SKM-1 treated with dmso at 0.1 percent for 144 hours (cell line): ENCODE measurements around the gene MAEA.
"Not testable (repeated sequence)": the region's sequence is repeated elsewhere in the genome, so short reads cannot be mapped to it uniquely, and the experiment has no call there.

ENCODE experiments used
- DNase-seq: peaks from one replicate; lab custom pipeline; 2025; ENCODE audit not compliant: unreplicated experiment; lab: John Stamatoyannopoulos, UW

The MAEA gene

DNA sequence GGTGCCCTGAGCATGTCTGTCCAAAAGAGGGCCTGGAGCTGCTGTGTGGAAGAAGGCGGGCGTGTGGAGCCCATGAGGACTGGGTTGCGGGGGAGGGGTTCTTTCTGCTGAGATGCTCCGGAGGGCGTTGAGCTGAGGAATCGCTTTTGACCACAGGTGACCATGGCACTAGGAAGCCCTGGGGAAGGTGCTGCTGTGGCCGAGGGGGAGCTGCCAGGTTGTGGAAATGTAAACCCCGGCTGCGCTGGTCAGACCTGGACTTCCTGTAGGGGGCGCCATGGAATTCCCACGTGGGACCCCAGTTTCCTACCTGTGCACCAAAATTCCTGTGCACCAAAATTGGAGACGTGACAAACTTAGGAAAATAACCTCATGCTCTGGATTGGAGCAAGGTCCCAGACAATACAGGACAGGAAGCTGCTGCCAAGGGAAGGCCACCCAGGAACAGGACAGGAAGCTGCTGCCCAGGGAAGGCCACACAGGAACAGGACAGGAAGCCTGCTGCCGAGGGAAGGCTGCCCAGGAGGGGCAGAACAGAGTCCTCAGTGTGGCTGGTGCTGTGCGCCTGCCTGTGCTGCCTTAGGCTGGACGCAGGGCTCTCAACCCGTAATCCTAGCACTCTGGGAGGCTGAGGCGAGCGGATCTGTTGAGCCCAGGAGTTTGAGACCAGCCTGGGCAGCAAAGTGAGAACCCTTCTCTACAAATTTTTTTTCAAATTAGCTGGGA is 29.0 kb downstream of the MAEA start:
- no peak for DNase-seq

DNA sequence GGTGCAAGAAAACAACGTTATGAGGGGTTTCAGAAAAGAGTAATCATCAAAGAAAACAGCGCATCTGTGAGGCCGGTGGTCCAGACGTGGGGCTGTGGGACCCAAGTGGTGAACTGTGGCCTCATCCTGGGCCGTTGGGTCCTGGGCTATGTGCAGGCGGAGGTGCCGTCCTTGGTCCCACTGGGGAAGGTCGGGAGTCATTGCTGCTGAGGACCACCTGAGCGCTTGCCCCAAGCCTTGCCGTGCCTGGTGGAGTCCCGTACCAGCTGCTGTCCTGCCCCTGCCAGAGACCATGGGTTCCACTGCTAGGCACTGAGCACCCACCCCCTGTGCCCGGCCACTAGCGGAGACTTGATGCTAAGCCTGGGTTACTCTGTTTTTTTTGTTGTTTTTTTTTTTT is 31.8 kb downstream of the MAEA start:
- DNase-seq: no peak

DNA sequence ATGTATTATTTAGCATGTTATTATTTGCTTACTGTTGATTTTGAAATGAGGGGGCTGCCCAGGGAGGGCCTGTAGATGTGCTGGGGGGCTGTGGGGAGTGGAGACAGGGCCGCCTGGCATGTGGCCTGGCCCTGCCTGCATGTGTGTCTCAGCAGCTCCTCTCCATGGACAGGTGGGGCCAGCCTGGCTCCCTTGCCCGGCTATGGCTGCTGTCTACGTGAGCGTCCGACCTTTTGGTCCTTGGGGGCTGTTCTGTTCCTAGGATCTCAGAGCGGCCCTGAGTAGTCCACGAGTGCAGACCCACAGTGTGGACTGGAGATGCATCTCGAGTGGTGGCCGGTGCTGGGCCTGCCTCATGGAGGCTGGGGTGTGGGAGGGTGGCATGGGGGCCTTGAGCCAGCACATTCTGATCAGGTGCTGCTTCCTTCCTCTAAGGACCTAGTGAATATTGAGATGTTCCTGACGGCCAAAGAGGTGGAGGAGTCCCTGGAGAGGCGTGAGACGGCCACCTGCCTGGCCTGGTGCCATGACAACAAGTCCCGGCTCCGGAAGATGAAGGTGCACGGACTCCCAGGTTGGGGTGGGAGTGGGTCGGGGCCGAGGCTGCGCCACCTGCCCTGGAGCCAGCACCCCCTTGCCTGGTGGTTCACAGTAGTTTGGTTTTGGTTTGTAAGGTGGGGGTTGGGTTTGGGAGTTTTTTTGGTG is 32.4 kb downstream of the MAEA start:
- DNase-seq: no peak

DNA sequence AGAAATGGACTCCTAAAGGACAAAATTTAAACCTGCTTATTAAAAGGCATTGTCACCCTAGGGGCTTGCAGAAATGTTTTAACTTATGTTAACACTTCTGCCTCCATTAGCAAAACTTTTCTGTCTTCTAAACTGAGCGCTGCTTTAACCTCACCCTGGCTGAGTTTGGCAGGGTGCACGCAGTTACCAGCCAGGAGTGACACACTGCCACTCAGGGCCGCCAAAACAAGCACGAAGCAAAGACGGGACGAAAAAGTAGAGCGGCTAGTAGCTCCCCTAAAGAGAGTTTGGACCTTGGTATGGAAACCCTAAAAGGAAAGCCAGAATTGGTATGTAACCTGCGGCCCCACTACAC is 33.6 kb downstream of the MAEA start:
- DNase-seq: no peak

DNA sequence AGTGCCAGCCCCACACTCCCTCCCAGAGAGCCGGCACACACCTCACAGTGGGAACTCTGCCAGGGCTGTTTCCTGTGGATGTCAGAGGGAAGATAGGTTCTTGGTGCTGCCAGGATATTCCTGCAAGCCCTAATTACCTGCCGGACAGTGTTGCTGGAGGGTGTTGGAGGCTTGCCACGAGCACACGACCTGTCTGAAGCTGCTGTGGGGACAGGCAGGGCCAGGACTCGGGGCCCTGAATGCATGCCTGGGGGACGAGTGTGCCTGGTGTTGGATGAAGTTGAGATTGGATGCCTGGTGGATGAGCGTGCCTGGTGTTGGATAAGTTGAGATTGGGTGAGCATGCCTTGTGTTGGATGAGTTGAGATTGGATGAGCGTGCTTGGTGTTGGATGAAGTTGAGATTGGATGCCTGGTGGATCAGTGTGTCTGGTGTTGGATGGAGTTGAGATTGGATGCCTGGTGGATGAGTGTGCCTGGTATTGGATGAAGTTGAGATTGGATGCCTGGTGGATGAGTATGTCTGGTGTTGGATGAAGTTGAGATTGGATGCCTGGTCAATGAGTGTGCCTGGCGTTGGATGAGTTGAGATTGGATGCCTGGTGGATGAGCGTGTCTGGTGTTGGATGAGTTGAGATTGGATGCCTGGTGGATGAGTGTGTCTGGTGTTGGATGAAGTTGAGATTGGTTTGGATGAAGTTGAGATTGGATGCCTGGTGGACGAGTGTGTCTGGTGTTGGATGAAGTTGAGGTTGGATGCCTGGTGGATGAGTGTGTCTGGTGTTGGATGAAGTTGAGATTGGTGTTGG is 34.1 kb downstream of the MAEA start:
- DNase-seq: no peak

DNA sequence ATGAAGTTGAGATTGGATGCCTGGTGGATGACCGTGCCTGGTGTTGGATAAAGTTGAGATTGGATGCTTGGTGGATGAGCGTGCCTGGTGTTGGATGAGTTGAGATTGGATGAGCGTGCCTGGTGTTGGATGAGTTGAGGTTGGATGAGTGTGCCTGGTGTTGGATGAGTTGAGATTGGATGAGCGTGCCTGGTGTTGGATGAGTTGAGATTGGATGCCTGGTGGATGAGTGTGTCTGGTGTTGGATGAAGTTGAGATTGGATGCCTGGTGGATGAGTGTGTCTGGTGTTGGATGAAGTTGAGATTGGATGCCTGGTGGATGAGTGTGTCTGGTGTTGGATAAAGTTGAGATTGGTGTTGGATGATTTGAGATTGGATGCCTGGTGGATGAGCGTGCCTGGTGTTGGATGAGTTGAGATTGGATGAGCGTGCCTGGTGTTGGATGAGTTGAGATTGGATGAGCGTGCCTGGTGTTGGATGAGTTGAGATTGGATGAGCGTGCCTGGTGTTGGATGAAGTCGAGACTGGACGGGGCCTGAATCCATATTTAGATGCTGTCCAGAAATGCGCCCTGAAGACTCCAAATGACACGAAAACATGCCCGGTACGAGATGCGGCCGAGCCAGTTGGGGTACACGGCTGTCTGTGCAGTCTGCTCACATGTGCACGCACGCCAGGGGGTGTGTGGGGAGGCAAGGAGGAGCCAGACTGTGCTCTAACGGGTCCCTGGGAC is 34.9 kb downstream of the MAEA start:
- DNase-seq: not testable (repeated sequence)

DNA sequence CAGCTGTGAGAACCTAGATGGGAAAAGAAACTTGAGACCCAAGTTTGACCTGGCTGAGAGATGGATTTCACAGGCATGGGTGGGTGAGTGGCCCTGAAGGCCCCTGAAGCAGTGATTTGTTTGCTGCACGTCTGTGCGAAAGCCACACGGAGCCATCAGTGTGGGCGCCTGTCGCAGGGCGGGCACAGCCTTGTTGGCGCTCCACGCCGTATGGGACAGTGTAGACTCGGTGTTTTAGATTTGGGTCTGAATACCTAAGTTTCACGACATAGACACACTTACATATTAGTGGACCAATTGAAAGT is 35.4 kb downstream of the MAEA start:
- no peak for DNase-seq

DNA sequence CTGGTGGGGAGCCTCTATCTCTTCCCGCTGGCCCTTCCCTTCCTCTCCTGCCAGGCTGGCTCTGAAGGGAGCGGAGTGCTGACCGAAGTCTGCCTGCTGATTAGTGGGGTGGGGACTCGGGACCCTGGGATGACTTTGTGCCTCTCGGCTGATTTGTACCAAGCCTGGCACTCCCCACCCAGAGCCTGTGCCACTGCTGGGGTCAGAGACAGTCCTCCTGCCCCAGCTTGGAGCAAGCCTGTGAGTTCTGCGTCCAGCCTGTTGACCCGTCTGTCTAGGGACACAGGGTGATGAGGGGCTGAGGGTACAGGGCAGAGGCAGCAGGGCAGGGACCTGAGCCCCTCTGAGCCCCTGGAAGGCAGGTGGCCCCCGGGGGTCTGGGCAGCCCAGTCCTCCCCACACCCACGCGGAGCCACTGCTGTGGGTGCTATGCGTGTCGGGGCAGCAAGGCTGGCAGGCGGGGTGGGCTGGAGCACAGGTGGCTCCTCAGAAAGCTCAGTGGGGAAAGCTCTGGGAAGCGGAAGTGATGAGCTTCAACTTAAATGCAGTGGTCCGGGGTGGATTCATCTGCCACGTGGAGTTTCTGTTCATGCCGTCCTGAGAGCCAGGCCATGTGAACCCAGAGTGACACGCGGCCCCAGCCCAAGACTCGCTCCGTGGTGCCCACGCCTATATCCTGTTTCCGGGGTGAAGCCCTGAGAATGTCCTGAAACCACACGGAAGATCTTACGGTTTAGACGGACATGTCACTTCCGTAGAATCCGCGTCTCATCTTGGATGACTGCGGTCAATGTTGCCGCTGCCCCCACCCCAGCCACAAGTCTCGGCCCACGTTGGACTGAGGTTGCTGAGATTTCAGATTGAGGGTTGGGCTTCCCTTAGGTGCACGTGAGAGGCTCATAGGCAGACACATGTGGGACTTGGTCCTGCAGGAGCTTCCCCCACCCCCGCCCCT is 36.3 kb downstream of the MAEA start:
- no peak for DNase-seq

DNA sequence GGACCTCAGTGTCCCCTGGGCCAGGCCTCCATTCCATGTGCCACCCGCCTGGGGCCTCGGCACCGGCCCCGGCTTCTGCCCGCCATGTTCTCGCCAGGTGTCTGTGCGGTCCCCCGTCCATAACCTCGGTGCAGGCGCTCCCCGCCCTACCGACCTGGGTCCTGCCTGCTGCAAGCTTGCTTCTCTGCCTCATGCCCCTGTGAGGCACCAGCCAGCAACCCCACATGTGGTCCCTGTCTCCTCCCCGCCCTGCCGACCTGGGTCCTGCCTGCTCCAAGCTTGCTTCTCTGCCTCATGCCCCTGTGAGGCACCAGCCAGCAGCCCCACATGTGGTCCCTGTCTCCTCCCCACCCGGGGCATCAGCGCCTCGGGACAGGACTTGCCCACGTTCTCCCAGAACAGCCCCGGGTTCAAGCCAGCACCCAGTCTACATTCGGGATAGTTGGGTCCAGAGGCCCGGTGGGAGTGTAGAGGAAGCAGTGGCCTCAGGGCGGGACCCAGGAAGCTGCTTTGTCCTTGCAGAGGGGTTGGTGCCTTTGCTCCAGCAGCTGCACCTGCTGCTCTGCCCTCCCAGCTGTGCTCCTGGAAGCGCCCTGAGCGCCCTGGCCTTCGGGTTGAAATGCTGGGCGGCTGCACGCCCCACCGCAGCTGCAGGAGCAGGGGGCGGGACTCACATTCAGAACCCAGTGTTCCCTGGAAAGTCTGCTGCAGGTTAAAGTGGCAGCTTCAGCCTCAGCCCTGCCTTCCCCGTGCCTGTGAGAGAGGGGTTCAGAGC is 37.2 kb downstream of the MAEA start:
- DNase-seq: no peak

DNA sequence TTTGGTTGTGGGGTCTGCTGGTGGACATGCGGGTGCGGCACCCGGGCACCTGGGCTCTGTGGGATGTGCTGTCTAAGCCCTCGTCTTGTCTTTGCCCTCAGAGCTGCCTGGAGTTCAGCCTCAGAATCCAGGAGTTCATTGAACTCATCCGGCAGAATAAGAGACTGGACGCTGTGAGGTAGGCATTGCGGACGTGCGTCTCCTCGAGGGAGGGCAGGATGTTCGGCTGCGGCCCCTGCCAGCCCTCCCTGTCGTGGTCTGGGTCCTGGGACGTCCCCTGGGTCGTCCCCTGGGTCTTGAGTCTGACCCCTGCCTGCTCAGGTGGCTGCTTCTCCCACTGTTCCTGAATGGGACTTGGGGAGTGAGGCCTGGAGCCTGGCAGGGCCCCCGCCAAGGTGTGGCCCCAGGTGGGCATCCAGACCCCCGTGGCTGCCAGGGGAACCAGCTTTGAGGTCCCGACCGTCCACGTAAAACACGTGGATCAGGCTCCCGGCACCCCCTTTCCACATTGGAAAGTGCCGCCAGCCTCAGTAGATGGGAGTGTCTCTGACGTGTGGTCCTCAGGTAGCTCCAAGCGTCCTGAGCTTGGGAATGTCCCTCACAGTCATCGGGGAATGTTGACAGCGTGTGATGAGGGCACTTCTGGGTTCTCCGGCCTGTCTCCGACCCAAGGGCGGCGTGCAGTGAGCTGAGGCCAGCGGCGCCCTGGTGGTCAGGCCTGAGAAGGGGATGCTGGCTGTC is 38.0 kb downstream of the MAEA start:
- DNase-seq: no peak

DNA sequence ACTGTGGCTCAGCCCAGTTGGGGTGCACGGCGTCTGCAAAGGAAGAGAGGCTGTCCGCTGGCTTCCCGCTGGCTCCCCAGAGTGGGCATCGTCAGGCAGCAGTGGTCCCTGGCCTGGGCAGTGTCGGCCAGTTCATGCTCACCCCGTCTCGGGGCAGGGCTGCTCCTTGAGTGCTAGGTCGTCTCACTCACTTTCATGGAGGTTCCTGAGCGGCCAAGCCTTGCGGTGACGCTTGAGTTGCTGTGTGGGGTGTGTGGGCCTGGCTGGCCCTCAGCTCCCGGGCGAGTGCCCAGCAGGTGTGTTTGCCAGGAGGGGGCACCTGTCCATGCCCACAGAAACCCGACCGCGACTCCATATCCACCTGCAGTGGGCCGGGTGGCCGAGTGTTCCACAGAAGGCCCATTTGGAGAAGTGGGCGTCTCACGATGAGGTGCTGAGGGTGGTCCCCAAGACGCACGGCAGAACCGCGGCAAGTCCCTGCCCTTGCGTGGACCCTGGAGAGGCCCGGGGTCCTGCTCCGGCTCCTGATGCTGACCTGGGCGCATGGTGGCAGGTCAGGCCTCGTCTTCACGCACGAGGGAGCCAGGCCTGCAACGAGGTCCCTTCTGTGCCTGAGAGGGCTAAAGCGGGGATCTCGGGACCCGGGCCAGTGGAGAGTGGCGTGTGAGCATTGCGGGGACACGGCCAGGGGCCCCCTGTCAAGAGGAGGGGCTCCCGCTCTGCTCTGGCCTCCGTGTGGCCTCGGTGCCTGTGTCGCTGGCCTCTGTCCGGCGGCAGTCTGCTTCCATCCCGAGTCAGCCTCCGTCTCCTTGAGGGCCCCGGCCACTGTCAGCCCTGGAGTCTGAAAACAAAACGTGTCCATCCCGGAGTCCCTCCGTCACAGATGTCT is 38.8 kb downstream of the MAEA start:
- no peak for DNase-seq

DNA sequence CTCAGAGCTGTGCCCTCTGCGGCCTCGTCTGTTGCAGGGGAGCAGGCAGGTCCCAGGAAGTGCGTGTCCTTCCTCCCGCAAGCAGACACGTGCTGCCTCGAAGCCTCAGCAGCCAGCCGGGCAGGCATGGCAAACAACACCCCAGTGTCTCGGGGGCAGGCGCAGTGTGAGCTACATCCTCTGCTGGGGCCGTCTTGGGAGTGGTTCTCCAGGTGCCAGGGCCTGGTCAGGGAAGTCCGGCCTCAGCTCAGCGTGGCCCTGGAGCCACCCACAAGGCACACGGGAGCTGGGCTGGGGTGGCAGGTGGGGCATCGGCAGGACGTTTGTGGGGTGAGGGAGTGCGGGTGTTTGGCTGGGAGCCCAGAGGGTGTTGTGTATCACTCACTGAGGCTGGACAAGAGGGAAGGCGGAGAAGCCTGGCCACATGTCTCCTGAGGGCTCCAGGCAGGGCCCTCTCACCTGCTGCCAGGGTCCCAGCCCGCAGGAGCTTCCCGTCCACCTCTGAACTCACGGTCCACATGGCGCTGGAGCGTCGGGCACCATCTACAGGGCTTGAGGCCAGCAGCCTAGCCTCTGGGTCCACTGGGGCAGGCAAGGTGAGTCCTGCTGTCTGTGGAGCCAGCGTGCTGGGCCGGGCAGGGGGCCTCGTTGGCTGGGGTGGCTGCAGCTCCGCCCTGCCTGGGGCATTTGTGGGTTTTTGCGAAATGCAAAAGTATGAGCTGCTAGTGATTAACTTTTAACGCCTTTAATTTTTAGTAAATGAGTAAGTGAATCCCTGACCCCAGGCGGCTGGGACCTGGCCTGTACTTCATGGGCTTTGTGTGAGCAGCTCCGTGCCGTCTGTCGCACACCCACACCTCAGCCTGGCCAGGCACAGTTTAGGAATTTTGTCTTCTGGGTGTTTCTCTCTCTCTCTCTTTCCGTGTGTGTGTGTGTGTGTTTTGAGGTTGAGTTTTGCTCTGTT is 40.0 kb downstream of the MAEA start:
- no peak for DNase-seq

DNA sequence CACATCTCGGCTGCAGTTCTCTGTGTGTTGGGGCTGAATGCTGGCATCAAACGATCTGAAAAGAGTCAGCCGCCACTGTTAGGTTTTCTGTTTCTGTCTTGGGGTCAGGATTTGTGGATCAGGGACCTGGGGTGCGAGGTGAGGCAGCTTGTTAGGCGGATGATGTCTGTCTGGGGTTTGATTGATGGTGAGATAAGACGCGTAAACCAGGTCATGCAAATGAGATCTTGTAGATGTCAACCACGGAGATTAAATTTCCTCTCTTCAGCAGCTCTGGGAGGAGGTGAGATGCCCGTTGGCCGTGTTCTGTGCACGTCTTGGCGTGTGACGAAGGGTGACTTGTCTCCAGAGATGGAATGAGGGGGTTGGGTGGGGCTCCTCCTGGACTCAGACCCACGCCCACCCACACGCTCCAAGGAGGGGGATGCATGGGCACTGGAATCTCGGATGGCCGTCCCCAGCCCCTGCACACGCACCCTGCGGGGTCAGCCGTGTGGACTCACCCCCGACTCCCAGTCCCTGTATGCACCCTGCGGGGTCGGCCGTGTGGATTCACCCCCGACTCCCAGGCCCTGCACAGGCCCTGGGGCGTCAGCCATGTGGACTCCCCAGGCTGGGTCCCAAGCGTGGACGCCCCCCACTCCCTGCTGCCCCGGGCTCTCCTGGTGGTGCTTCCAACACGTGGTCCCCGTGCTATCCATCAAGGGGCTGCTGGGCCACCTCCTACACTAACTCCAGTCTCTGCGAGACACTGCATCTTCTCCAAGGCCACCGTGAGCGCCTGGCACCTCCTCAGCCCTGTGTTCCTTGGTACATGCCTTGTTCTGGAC is 41.3 kb downstream of the MAEA start:
- no peak for DNase-seq

DNA sequence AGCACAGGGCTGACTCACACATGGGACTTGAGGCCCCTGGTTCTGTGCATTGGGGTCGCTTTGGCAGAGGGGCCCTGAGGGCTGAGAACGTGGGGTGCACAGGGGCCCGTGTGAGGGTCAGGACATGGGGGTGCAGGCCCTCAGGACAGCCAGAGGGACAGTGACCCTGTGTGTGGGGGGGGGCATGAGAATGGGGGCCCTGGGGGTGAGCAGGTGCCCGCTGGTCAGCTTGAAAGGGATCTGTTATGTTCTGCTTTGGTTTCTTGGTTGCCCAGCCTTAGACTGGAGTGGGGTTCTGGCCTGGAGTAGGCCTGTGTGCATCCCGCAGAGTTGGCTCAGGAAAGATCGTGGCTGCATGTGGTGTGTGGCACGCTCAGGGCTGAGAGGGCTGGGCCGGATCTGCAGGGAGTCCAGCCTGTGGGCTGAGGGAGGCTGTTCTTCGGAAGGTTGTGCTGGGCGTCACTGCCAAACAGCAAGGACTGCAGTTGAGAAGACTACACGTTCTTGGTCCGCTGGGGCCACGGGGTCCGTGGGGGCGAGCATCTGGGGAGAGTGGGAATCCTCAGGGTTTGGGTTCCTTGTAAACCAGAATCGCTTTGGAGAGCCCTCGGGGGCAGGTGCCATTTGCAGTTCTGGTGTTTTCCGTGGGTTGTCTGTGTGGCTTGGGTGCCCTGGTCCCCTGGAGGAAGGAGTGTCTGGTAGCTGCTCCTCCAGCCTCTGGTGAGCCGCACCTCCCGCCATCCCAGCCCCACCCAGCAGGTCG is 42.1 kb downstream of the MAEA start:
- DNase-seq: no peak

DNA sequence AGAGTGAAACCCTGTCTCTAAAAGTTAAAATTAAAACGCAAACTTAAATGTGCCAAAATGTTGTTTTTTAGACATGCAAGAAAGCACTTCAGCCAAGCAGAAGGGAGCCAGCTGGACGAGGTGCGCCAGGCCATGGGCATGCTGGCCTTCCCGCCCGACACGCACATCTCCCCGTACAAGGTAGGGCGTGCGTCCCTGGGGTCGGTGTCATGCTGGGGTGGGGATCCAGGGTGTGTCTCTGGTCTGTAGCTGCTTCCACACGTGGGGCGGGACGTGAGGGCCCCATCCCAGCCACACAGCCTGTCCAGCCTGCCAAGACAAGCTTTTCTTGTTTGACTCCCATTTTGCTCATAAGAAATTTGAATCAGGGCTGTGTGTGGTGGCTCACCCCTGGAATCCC is 43.0 kb downstream of the MAEA start:
- no peak for DNase-seq
